MM.1S (cell line): Measurements from ENCODE around the gene TDRD3.

Experiments used
- DNase-seq: peaks from one replicate; pipeline ENCODE4 v3.0.0-alpha.2; 2015
- H2AFZ ChIP-seq: fragments of 300-600 bp; sonication (generic); 2 replicates; pipeline ENCODE4 v1.6.0; 2016; ENCODE audit warnings: antibody characterized with exemption, low read length
- H3F3A ChIP-seq: fragments of 300-600 bp; sonication (generic); 2 replicates; pipeline ENCODE4 v1.6.1; 2016; ENCODE audit warnings: mild to moderate bottlenecking, antibody characterized with exemption, low read length, moderate library complexity, mixed read lengths; ENCODE audit not compliant: insufficient read depth
- H3K27ac ChIP-seq: fragments of 300-600 bp; sonication (generic); 2 replicates; pipeline ENCODE4 v1.5.1; 2016; ENCODE audit warnings: mild to moderate bottlenecking, low read length
- H3K27me3 ChIP-seq: fragments of 300-600 bp; sonication (generic); replicated peaks from 2 replicates; pipeline ENCODE4 v1.6.0; 2016; ENCODE audit warnings: low read length; ENCODE audit not compliant: insufficient read depth
- H3K36me3 ChIP-seq: fragments of 300-600 bp; sonication (generic); replicated peaks from 2 replicates; pipeline ENCODE4 v1.6.1; 2016; ENCODE audit warnings: mild to moderate bottlenecking, low read length, mixed read lengths; ENCODE audit not compliant: insufficient read depth
- H3K4me1 ChIP-seq: fragments of 300-600 bp; sonication (generic); 2 replicates; pipeline ENCODE4 v1.6.1; 2016; ENCODE audit warnings: low read length, mixed read lengths
- H3K4me2 ChIP-seq: fragments of 300-600 bp; sonication (generic); 2 replicates; pipeline ENCODE4 v1.6.0; 2016; ENCODE audit warnings: low read depth, low read length
- H3K4me3 ChIP-seq: fragments of 300-600 bp; sonication (generic); 2 replicates; pipeline ENCODE4 v1.5.1; 2016; ENCODE audit warnings: low read length, mixed read lengths
- H3K79me2 ChIP-seq: fragments of 300-600 bp; sonication (generic); 2 replicates; pipeline ENCODE4 v1.6.1; 2016; ENCODE audit warnings: mixed run types, low read length, mixed read lengths
- H3K9ac ChIP-seq: fragments of 300-600 bp; sonication (generic); 2 replicates; pipeline ENCODE4 v1.6.1; 2016; ENCODE audit warnings: low read length, mixed read lengths
- H3K9me2 ChIP-seq: fragments of 300-600 bp; sonication (generic); replicated peaks from 2 replicates; pipeline ENCODE4 v1.6.1; 2016; ENCODE audit warnings: mild to moderate bottlenecking, low read length, mixed read lengths; ENCODE audit not compliant: insufficient read depth
- H3K9me3 ChIP-seq: fragments of 300-600 bp; sonication (generic); replicated peaks from 2 replicates; pipeline ENCODE4 v1.6.1; 2016; ENCODE audit warnings: mild to moderate bottlenecking, low read length, mixed read lengths; ENCODE audit not compliant: insufficient read depth
- H4K20me1 ChIP-seq: fragments of 300-600 bp; sonication (generic); 2 replicates; pipeline ENCODE4 v1.6.1; 2016; ENCODE audit warnings: mild to moderate bottlenecking, low read length, moderate library complexity, mixed read lengths; ENCODE audit not compliant: insufficient read depth
- CTCF ChIP-seq: fragments of 300-600 bp; sonication (generic); IDR thresholded peaks from 2 replicates; pipeline ENCODE4 v1.5.1; 2016; ENCODE audit warnings: antibody characterized with exemption, low read length, mixed read lengths
- EZH2 ChIP-seq: fragments of 300-600 bp; sonication (generic); optimal IDR thresholded peaks from 2 replicates; pipeline ENCODE3; 2017; ENCODE audit warnings: low read depth, mild to moderate bottlenecking, antibody characterized with exemption, low read length, mixed read lengths
- EZH2phosphoT487 ChIP-seq: fragments of 300-600 bp; sonication (generic); IDR thresholded peaks from 2 replicates; pipeline ENCODE4 v1.6.1; 2018; ENCODE audit warnings: antibody characterized with exemption, low read length

The TDRD3 gene

GRCh38 chr13:60351326-60351725 is 45.7 kb upstream of the TDRD3 start:
- Histone ChIP-seq H3K79me2 (no peaks in the 10 kb centered on the region), H3K4me2 (no peak overlapping the region), H3K4me1 (no peaks in the 10 kb centered on the region), H3K27me3 (no peaks in the 10 kb centered on the region), H3K36me3 (no peaks in the 10 kb centered on the region), H3K9me2 (no peaks in the 10 kb centered on the region), H3F3A (no peaks in the 10 kb centered on the region), H4K20me1 (no peaks in the 10 kb centered on the region), H3K27ac (no peak overlapping the region), H3K9ac (no peak overlapping the region), H3K9me3 (no peaks in the 10 kb centered on the region), H3K4me3 (no peak overlapping the region), H2AFZ (no peak overlapping the region)
- no peak for DNase-seq
- TF ChIP-seq EZH2phosphoT487 (no peak), EZH2 (no peak), CTCF (no peak)

GRCh38 chr13:60351855-60352615 is 45.0 kb upstream of the TDRD3 start:
- Histone ChIP-seq H3K9me2 (no peaks in the 10 kb centered on the region), H3K36me3 (no peaks in the 10 kb centered on the region), H3K4me3 (no peak overlapping the region), H2AFZ (no peak overlapping the region), H3F3A (no peaks in the 10 kb centered on the region), H3K4me1 (no peaks in the 10 kb centered on the region), H3K27me3 (no peaks in the 10 kb centered on the region), H3K9ac (no peak overlapping the region), H3K9me3 (no peaks in the 10 kb centered on the region), H3K4me2 (no peak overlapping the region), H3K27ac (no peak overlapping the region), H4K20me1 (no peaks in the 10 kb centered on the region), H3K79me2 (no peaks in the 10 kb centered on the region)
- TF ChIP-seq CTCF = no peak
- no peak for TF ChIP-seq EZH2
- TF ChIP-seq EZH2phosphoT487 = no peak
- DNase-seq = no peak

GRCh38 chr13:60352644-60353043 is 44.4 kb upstream of the TDRD3 start:
- no peak overlapping the region for H2AFZ ChIP-seq
- DNase-seq = no peak
- H3K27ac ChIP-seq = no peak overlapping the region
- no peak for TF ChIP-seq EZH2phosphoT487
- TF ChIP-seq CTCF = no peak
- no peak for TF ChIP-seq EZH2
- no peak overlapping the region for H3K9ac ChIP-seq
- no peaks in the 10 kb centered on the region for H3K79me2 ChIP-seq
- no peaks in the 10 kb centered on the region for H3K27me3 ChIP-seq
- H3K4me2 ChIP-seq = no peak overlapping the region
- H3K4me3 ChIP-seq = no peak overlapping the region
- no peaks in the 10 kb centered on the region for H3F3A ChIP-seq
- no peaks in the 10 kb centered on the region for H3K9me3 ChIP-seq
- H3K9me2 ChIP-seq = no peaks in the 10 kb centered on the region
- H3K36me3 ChIP-seq = no peaks in the 10 kb centered on the region
- H3K4me1 ChIP-seq = no peaks in the 10 kb centered on the region
- H4K20me1 ChIP-seq = no peaks in the 10 kb centered on the region
